ENCODE results near the gene ZFYVE9.

Gene ZFYVE9

DNA sequence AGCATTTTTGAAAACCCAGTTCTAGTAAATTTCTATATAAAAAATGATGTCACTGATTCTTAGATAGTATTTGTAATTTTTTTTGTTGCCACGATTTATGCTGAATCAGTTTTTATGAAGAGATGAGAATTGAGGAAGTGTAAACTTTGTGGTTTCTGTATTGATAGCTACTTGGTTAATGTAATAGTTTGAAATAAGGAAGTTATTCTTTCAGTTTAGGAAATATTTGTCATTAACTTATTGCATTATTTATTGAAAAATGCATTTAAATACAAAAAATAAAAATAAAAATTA lies 97.8 kb downstream of the ZFYVE9 start:
- H3K27me3 ChIP-seq (ENCODE audit: insufficient read depth, poor library complexity, severe bottlenecking) = no peaks in the 10 kb centered on the region

DNA sequence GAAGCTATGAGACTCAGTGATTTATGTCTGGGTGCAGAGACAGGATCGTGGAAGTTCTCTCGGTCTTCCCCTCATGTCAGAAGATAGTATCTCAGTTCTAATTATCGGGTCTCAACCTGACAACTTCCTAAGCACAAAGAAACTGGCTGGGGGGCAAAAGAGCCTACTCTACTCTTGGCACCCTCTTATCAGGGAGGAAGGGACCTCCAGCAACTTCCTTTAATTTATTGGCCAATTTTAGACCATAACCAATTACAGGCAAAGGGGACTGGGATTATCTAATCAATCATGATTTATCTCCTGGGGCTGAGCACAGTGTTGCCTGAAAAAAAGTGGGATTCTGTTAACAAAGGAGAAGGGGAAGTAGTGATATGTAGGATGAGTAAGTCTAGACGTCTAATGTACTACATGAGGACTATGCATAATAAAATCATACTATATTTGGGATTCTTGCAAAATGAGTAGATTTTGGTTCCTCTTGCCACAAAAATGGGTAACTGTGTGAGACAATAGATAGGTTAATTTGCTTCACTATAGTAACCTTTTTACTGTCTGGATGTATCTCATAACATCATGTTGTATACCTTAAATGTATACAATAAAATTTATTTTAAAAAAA lies 98.8 kb downstream of the ZFYVE9 start:
- Histone ChIP-seq H3K36me3 (ENCODE audit: low read depth) (peaks cover 13% of the 10 kb centered on the region), H3K27ac (ENCODE audit: poor library complexity, severe bottlenecking) (no peak overlapping the region), H3K4me1 (ENCODE audit: insufficient read depth, poor library complexity, severe bottlenecking) (peaks cover 22% of the 10 kb centered on the region), H3K27me3 (ENCODE audit: insufficient read depth, poor library complexity, severe bottlenecking) (no peaks in the 10 kb centered on the region), H3K9me3 (ENCODE audit: severe bottlenecking) (no peaks in the 10 kb centered on the region), H3K4me3 (ENCODE audit: severe bottlenecking) (no peak overlapping the region)
- DNase-seq (ENCODE audit: low spot score) (no peak), ATAC-seq (ENCODE audit: low read depth) (no peak)
- TF ChIP-seq, protein P1, sequence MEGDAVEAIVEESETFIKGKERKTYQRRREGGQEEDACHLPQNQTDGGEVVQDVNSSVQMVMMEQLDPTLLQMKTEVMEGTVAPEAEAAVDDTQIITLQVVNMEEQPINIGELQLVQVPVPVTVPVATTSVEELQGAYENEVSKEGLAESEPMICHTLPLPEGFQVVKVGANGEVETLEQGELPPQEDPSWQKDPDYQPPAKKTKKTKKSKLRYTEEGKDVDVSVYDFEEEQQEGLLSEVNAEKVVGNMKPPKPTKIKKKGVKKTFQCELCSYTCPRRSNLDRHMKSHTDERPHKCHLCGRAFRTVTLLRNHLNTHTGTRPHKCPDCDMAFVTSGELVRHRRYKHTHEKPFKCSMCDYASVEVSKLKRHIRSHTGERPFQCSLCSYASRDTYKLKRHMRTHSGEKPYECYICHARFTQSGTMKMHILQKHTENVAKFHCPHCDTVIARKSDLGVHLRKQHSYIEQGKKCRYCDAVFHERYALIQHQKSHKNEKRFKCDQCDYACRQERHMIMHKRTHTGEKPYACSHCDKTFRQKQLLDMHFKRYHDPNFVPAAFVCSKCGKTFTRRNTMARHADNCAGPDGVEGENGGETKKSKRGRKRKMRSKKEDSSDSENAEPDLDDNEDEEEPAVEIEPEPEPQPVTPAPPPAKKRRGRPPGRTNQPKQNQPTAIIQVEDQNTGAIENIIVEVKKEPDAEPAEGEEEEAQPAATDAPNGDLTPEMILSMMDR (IDR thresholded peaks at IDR 0.05; ENCODE audit: poor library complexity, severe bottlenecking) = no peak

More for the DNA sequence above, 97.8 kb downstream of the ZFYVE9 start:
- DNase-seq (ENCODE audit: low spot score) = no peak
- Histone ChIP-seq H3K4me3 (ENCODE audit: severe bottlenecking) (no peak overlapping the region), H3K36me3 (ENCODE audit: low read depth) (peaks cover 13% of the 10 kb centered on the region), H3K27ac (ENCODE audit: poor library complexity, severe bottlenecking) (no peak overlapping the region), H3K9me3 (ENCODE audit: severe bottlenecking) (no peaks in the 10 kb centered on the region), H3K4me1 (ENCODE audit: insufficient read depth, poor library complexity, severe bottlenecking) (peaks cover 22% of the 10 kb centered on the region)
- TF ChIP-seq, protein P1 (IDR thresholded peaks at IDR 0.05; ENCODE audit: poor library complexity, severe bottlenecking) = no peak
- ATAC-seq (ENCODE audit: low read depth) = no peak

DNA sequence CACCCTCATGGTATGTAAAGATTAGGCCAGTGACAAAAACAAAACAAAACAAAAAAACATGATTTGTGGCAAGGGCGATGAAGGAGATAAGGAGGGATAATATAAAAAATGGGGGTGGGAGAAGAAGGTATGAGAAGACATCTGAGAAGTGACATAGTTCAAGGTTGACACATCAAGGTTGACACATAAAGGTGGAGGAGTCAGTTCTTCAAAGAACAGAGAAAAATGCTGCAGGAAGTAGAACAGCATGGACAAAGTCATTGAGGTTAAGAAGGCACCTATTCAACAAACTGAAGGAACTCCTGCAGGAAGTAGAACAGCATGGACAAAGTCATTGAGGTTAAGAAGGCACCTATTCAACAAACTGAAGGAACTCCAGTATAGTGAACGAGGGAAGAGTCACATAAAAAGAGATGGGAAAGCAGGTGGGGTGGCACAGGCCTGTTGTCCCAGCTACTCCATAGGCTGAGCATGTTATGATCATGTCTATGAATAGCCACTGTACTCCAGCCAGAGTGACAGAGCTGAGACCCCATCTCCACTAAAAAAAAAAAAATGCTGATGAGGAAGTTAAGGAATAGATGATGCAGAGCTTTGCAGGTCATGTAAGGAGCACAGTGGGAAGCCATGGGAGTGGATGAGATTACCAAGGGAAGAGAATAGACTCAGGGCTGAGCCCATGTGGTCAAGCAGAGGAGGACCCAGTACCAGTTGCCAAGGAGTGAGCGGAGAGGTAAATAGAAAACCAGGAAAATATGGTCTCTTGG lies 101.5 kb downstream of the ZFYVE9 start:
- no peak for ATAC-seq (ENCODE audit: low read depth)

DNA sequence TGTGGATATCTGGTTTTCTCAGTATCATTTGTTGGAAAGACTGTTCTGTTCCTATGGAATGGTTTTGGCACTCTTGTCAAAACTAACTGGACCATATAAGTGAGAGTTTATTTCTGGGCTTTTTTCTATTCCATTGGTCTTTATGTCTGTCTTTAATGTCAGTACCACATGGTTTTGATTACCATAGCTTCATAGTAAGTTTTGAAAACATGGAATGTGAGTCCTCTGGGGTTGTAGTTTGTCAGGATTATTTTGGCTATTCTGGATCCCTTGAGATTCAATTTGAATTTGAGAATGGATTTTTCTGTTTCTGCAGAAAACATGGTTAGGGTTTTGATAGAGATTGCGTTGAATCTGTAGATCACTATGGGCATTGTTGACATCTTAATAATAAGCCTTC lies 107.9 kb downstream of the ZFYVE9 start:
- Histone ChIP-seq H3K4me1 (ENCODE audit: insufficient read depth, poor library complexity, severe bottlenecking) (no peaks in the 10 kb centered on the region), H3K27ac (ENCODE audit: poor library complexity, severe bottlenecking) (no peak overlapping the region), H3K27me3 (ENCODE audit: insufficient read depth, poor library complexity, severe bottlenecking) (no peaks in the 10 kb centered on the region), H3K36me3 (ENCODE audit: low read depth) (no peaks in the 10 kb centered on the region), H3K4me3 (ENCODE audit: severe bottlenecking) (no peak overlapping the region), H3K9me3 (ENCODE audit: severe bottlenecking) (no peaks in the 10 kb centered on the region)
- TF ChIP-seq, protein P1 (IDR thresholded peaks at IDR 0.05; ENCODE audit: poor library complexity, severe bottlenecking) = no peak
- DNase-seq (ENCODE audit: low spot score) (no peak), ATAC-seq (ENCODE audit: low read depth) (no peak)

More for the DNA sequence above, 101.5 kb downstream of the ZFYVE9 start:
- DNase-seq (ENCODE audit: low spot score) = no peak
- Histone ChIP-seq H3K4me1 (ENCODE audit: insufficient read depth, poor library complexity, severe bottlenecking) (peaks cover 9% of the 10 kb centered on the region), H3K27me3 (ENCODE audit: insufficient read depth, poor library complexity, severe bottlenecking) (no peaks in the 10 kb centered on the region), H3K9me3 (ENCODE audit: severe bottlenecking) (no peaks in the 10 kb centered on the region), H3K36me3 (ENCODE audit: low read depth) (0 out of 2 replicates have a peak, but pooled peaks cover 8% of the 10 kb centered on the region), H3K4me3 (ENCODE audit: severe bottlenecking) (no peak overlapping the region), H3K27ac (ENCODE audit: poor library complexity, severe bottlenecking) (no peak overlapping the region)
- TF ChIP-seq, protein P1 (IDR thresholded peaks at IDR 0.05; ENCODE audit: poor library complexity, severe bottlenecking) = no peak

DNA sequence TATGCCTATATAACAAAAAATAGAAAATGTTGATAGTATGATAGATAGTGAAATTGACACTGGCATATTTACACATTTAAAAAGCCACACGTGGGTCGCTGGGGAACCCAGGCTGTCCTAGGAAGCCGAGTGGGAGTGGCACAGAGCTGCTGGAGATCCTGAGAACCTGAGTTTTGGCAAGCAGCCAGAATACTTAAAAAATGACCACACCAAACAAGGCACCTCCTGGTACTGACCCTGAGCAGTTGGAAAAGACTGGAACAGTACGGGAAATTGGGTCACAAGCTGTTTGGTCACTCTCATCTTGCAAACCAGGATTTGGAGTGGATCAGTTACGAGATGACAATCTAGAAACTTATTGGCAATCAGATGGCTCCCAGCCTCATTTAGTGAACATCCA lies 111.5 kb downstream of the ZFYVE9 start:
- no peak overlapping the region for H3K4me3 ChIP-seq (ENCODE audit: severe bottlenecking)
- H3K9me3 ChIP-seq (ENCODE audit: severe bottlenecking) = no peaks in the 10 kb centered on the region
- no peaks in the 10 kb centered on the region for H3K27me3 ChIP-seq (ENCODE audit: insufficient read depth, poor library complexity, severe bottlenecking)
- DNase-seq (ENCODE audit: low spot score) (no peak), ATAC-seq (ENCODE audit: low read depth) (no peak)
- H3K36me3 ChIP-seq (ENCODE audit: low read depth) = no peaks in the 10 kb centered on the region
- TF ChIP-seq, protein P1 (IDR thresholded peaks at IDR 0.05; ENCODE audit: poor library complexity, severe bottlenecking) = no peak
- H3K27ac ChIP-seq (ENCODE audit: poor library complexity, severe bottlenecking) = no peak overlapping the region
- H3K4me1 ChIP-seq (ENCODE audit: insufficient read depth, poor library complexity, severe bottlenecking) = no peaks in the 10 kb centered on the region

Data from RWPE2 (cell line).